ENCODE results near the gene PAQR5.

GRCh38 chr15:69359722-69360121 lies 61.0 kb downstream of the PAQR5 start:
- TF ChIP-seq, protein P1, sequence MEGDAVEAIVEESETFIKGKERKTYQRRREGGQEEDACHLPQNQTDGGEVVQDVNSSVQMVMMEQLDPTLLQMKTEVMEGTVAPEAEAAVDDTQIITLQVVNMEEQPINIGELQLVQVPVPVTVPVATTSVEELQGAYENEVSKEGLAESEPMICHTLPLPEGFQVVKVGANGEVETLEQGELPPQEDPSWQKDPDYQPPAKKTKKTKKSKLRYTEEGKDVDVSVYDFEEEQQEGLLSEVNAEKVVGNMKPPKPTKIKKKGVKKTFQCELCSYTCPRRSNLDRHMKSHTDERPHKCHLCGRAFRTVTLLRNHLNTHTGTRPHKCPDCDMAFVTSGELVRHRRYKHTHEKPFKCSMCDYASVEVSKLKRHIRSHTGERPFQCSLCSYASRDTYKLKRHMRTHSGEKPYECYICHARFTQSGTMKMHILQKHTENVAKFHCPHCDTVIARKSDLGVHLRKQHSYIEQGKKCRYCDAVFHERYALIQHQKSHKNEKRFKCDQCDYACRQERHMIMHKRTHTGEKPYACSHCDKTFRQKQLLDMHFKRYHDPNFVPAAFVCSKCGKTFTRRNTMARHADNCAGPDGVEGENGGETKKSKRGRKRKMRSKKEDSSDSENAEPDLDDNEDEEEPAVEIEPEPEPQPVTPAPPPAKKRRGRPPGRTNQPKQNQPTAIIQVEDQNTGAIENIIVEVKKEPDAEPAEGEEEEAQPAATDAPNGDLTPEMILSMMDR (IDR thresholded peaks at IDR 0.05; ENCODE audit: low read length): no peak
- no peak for TF ChIP-seq EZH2 (IDR thresholded peaks at IDR 0.05; ENCODE audit: borderline replicate concordance, low read length)

Measured in OCI-LY1 (cell line).